A549 treated with CpdA at 1 μM for 4 hours (cell line): ENCODE results near the gene SLC7A8. TPM values are rescaled to one million over a fixed set of nuclear protein-coding genes. Genes with fewer than 3 reads are reported as not detected.

Experiments
- total RNA-seq: library from RNA; stranded (reverse); fragments of 200-300 nt; extraction: Qiagen RNA extraction; gene quantifications from 5 replicates; pipeline ENCODE4 v1.2.3, GENCODE V29; 2022; ENCODE audit warnings: low read depth

Gene SLC7A8
- total RNA-seq = 0.18 to 0.82 TPM (median 0.42 TPM) in 5 replicates

DNA sequence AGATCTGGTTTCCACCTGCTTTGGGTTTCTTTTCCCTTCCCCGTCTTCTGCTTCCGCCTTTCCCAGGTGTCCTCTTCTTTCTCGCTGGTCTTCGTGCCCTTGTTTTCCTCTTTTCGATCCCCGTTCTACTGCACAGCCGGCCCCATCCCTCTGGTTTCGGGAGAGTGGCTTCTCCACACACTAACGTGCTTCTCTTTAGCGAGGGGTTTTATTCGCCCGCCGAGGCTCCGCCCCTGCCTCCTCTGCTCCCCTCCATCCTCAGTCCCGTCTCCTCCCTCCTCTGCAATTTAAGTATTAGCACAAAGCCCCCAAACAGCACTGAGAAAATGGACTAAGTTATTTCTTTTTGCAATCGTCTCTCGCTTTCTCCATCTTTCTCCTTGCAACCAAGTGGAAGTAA lies at the start of gene SLC7A8:
Gene SLC7A8 (minus strand): TSS at position 182 of the 400 bp plus-strand sequence. CDS start 746 bp downstream, outside the sequence.

DNA sequence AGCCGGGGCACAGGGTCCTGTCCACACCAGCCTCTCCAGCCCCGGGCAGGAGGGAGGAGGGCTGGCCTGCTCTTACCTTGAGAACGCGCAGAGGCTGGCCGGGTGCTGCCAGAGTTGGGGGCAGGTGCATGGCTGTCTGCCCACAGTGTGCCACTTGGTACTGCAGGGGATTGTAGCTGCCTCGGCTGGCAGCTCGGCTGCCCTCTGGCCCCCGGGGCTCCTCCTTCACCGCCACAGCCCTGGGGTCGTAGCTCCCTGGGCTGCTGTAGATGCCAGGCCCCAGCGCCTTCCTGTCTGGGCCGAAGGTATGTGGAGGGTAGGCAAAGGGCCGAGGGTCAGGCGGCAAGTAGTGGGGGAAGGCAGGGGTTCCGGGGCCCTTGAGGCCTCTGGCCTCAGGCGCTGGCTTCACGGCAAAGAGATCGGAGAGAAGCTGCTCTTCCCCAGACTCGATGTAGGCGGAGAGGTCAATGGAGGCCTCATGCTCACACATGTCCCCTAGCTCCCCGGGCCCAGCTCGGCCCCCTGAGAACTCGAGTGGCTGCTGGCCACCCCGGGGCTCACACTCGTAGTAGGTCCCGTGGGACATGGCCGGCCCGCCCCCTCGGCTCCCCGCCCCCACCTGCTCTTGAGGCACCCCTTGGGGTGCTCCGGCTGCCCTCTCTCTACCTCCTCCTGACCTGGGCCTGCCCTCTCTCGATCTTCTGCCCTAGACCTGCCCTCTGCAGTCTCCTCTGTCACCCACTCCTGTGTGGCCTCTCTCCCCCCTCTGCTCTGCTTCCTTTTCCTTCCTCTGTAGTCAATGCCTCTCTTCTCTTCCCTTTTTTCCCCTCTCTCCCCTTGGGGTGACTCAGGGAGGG lies 64.7 kb downstream of the SLC7A8 start, which contains the start of gene CEBPE:
Gene CEBPE (minus strand): TSS at position 750 of the 857 bp plus-strand sequence. CDS start 164 bp downstream, at position 586.

DNA sequence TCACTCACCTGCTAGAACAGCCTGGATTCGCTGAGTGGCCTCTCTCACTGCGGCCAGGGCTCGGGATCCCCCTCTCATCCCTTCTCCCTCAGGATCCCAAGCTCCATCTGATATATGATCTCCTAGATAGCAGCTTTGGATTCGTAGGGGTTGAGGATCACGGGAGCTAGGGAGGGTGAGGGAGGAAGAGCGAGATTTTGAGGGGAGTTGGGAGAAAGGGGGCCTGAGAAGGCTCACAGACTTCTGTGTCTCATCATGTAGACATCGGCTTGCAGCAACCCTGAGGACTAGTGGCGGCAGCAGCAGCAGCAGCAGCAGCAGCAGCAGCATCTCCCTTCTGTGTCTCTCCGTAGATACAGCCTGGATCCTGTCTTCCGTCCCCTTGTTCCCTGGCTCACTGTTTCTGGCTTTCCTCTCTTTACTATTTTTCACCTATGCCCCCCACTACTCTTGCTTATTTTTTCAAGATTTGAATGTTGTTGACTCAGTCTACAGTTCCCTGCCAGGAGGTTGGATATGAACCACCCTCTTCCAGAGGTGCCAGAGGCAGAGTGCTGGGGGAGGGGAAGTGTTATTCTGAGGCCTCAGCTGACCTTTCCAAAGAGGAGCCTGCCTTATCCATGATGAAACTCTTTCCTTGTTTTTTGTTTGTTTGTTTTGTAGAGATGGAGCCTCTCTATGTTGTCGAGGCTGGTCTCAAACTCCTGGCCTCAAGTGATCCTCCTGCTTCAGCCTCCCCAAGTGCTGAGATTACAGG lies 78.7 kb downstream of the SLC7A8 start, which contains the start of gene CIROP:
Gene CIROP (minus strand): TSS at position 399 of the 757 bp plus-strand sequence. CDS start 69 bp downstream, at position 330.

DNA sequence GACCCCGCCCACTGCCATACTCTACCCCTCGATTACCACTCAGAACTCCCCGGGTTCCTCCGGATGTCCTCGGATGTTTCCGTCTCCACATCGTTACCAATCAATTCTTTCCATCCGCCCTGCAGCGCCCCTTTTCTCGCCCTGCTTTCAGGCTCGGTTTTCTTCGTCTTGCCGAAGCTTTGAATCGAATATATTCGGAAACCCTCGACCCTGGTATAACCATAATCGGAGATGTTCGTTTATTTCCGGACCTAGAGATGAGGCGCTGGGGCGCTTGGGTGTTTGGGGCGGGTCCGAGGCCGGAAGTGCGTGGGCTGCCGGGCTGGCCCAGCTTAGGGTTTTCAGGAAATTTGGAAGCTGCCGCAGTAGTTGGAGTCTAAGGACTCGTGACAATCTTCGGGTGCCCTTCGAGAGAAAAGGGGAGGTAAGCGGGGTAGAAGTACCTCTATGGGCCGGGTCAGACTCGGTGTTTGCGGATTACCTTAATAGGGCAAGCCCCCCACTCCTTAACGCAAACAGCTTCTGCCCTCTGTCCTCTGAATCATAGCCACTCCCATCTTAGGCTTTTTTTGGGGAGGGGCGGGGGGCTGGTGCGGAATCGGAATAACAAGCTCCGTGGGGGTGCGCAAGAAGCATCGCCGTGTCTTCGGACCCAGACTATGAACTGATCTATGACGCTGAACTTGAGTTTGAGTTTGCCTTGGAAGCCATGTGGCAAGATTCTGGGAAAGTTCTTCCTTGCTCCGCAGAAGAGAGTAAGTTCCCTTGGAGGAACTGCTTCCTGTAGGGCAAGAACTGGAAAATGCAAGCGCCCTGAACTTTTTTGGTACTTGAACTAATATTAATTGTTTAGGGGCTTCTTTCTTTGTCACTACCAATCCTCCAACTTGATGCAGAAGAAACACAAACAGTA lies 88.0 kb downstream of the SLC7A8 start, which contains the start of gene C14orf119:
Gene C14orf119 (plus strand): TSS at position 310 of the 913 bp plus-strand sequence. CDS start 2,154 bp downstream, outside the sequence.

DNA sequence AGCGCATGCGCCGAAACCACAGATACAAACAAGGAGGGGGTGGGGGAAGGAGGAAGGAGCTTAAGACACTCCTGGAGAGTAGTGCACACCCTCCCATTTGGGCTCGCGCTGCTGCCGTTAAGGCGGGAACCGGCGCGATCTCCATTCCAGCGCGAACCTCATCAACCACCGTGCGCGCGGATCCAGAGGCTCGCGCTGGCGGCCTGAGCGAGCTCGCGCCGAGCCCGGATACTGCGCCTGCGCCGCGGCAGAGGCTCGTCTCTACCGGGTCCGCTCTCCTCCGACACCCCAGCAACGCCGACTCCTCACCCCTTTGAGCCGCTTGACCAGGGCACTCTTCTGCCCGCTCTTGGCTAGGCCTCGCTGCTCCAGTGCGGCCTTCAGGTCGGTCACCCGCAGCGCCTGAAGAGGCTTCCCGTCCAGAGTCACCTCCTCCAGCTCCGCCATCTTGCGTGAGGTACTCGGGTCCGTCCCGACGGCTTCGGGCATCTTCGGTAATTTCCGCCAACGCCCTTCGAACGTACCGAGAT lies 88.7 kb downstream of the SLC7A8 start, which contains the start of gene ACIN1:
Gene ACIN1 (minus strand): TSS at position 471 of the 530 bp plus-strand sequence. CDS start 24 bp downstream, at position 447.

Other genes with a start within 250 kb of the SLC7A8 start
- 33.6 to 37.6 TPM (median 37.4 TPM) in 5 replicates for gene HAUS4, start 226.6 kb downstream of the SLC7A8 start, total RNA-seq
- gene AJUBA, start 201.1 kb downstream of the SLC7A8 start, total RNA-seq = 34.2 to 45.0 TPM (median 38.1 TPM) in 5 replicates
- gene C14orf93, start 173.5 kb downstream of the SLC7A8 start, total RNA-seq = 2.4 to 3.6 TPM (median 3.2 TPM) in 5 replicates
- 301 to 337 TPM (median 325 TPM) in 5 replicates for gene PSMB5, start 148.8 kb downstream of the SLC7A8 start, total RNA-seq
- not detected in 5 replicates for gene PSMB11, start 141.4 kb downstream of the SLC7A8 start, total RNA-seq
- gene CDH24, start 126.1 kb downstream of the SLC7A8 start, total RNA-seq = 3.0 to 5.1 TPM (median 4.5 TPM) in 5 replicates
- gene ACIN1, start 88.5 kb downstream of the SLC7A8 start, total RNA-seq = 107 to 118 TPM (median 110 TPM) in 5 replicates
- gene C14orf119, start 88.2 kb downstream of the SLC7A8 start, total RNA-seq = 76.3 to 112 TPM (median 109 TPM) in 5 replicates
- not detected in 5 replicates for gene CIROP, start 78.7 kb downstream of the SLC7A8 start, total RNA-seq
- gene CEBPE, start 64.4 kb downstream of the SLC7A8 start, total RNA-seq = not detected in 5 replicates
- gene RNF212B, start 54.3 kb upstream of the SLC7A8 start, total RNA-seq = not detected in 5 replicates
- 7.4 to 10.9 TPM (median 7.7 TPM) in 5 replicates for gene HOMEZ, start 102.5 kb upstream of the SLC7A8 start, total RNA-seq
- gene PPP1R3E, start 119.2 kb upstream of the SLC7A8 start, total RNA-seq = 3.2 to 6.3 TPM (median 4.1 TPM) in 5 replicates
- gene BCL2L2, start 123.2 kb upstream of the SLC7A8 start, total RNA-seq = 19.2 to 23.2 TPM (median 20.4 TPM) in 5 replicates
- 140 to 164 TPM (median 154 TPM) in 5 replicates for gene PABPN1, start 137.8 kb upstream of the SLC7A8 start, total RNA-seq
- 6.1 to 7.6 TPM (median 6.6 TPM) in 5 replicates for gene SLC22A17, start 169.2 kb upstream of the SLC7A8 start, total RNA-seq
- not detected in 5 replicates for gene EFS, start 181.5 kb upstream of the SLC7A8 start, total RNA-seq
- gene IL25, start 189.1 kb upstream of the SLC7A8 start, total RNA-seq = not detected in 5 replicates
- gene CMTM5, start 193.4 kb upstream of the SLC7A8 start, total RNA-seq = not detected in 5 replicates
- gene MYH6, start 224.6 kb upstream of the SLC7A8 start, total RNA-seq = not detected in 5 replicates